HS-27A (cell line): ENCODE measurements around the gene RNASEL.

ENCODE experiments used
- DNase-seq: peaks from one replicate; pipeline ENCODE4 v3.0.0-alpha.2; 2012; ENCODE audit warnings: low read depth, missing footprints

Gene RNASEL

GRCh38 chr1:182600745-182601415 lies 11.8 kb upstream of the RNASEL start:
- DNase-seq: no peak

- no peak for DNase-seq
Measured at GRCh38 chr1:182600036-182600713, 11.1 kb upstream of the RNASEL start.

DNA sequence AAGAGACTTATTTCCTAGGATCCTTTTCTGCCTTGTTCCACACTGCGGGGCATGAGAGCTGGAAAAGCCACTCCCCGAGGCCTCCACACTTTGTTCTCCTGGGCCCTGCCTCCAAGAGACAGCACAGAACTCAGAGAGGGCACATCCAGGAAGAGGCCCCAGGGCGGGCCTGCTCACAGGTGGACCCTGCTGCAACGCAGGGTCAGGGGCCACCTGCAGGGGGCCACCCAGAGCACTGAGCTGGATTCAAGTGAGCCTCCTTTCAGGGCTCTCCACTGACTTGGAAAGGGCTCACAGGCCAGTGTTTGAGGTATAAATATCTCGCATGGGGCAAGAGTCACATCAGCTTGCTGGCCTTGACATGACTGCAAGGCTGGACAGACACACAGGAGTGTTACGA lies 10.3 kb upstream of the RNASEL start:
- no peak for DNase-seq

DNA sequence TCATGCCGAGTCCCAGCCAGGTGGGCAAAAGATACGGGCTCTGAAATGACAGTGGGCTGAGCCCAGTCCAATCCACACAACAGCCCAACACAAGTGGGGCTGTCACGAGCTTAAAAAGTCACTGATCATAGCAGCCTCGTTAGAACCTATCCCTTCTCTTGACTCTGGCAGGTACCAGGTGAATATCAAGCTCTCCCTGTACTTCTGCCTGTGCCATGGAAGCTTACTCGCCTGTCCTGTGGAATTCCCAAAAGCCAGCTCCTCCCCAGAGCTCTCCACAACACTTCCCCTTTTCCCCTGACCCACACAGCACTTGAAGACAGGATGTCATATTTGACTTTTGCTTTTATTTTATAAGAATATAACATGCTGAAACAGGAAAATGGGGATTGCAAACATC lies 9.2 kb upstream of the RNASEL start:
- no peak for DNase-seq

DNA sequence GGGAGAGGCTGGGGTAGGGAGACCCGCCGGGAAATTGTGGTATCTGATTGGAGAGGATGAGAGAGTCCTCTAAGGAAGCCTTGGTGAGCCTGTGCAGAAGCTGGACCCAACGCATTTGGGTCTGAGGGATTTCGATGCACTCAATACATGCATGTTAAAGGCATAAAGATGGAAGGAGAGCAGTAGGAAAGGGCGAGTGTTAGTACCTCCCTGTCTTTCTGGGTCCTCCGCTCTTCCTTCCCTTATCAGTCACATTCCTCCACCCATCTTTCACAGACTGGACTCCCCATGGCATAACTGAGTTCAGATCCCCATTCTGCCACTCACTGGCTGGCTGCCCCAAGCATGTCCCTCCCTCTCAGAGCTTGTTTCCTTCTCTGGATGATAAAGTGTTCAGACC lies 7.9 kb upstream of the RNASEL start:
- no peak for DNase-seq

- no peak for DNase-seq
Measured at GRCh38 chr1:182595641-182596240, 6.7 kb upstream of the RNASEL start.

GRCh38 chr1:182589931-182590330 lies 875 bp upstream of the RNASEL start:
- no peak for DNase-seq

DNA sequence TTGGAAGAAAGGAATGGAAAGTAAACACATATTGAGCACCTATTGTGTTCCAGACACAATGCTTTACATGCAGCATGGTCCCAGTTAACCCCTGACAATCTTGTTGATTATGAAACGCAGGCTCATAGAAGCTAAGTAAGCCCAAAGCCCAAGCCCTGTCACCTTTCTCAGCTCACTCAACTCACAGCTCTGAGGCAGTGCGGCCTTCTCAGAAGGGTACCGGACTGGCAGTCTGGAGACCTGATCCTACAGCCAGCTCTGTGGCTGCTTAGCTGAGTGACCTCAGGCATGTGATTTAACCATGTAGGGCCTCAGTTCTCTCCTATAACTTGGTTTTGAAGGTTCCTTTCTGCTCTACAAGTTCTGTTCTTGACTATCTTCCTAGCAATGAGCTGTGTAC lies 464 bp upstream of the RNASEL start:
- DNase-seq: no peak

DNA sequence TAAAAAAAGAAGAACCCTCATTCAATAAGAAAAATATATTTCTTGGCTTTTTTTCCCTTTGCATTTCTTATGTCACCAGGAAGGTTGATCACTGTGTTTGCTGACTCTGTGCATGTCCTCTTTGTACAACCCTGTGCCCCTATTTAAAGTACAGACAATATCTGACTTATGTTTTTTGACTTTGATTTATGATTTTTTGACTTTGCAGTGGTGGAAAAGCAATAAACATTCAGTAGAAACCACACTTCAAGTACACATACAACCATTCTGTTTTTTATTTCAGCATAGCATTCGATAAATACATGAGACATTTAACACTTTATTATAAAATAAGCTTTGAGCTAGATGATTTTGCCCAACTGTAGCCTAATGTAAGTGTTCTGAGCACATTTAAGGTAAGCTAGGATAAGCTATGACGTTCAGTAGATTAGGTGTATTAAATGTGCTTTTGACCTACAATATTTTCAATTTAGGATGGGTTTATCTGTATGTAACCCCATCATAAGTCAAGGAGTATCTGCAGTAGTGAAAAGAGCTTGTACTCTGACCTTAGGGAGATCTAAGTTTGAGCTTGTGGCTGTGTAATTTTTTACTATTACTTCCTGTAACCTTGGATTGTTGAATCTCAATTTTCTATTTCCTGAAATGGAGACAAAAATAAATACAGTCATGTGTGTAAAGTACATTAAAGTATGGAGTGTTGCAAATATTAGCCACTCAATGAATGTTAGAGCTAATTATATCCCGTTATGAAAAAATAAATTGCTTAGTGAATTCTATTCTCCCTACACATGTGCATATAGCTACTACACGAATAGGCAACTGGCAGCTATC lies 1.2 kb downstream of the RNASEL start:
- no peak for DNase-seq

- DNase-seq: no peak
Measured at GRCh38 chr1:182587093-182587492, 2.0 kb downstream of the RNASEL start.

GRCh38 chr1:182586380-182586779 lies 2.7 kb downstream of the RNASEL start:
- no peak for DNase-seq

DNA sequence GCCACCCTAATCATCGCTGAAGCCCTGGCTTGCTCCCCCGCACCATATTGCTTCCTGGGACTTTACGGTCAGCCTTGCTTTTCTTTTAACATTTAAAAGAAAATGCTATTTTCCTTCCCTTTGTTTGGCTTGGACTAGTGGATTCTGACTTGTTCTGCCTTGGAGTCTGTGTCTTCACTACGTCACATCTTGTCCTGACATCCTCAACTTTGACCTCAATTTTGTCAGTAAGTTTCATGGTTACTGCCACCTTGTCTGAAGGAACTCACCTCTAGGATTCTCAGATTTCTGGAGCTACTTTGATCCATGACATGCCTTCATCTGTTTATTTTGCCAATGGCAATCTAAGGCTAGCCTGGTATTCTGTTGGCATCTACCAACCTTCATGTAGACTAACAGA lies 4.3 kb downstream of the RNASEL start:
- DNase-seq: no peak

GRCh38 chr1:182580736-182581135 lies 8.3 kb downstream of the RNASEL start:
- no peak for DNase-seq

DNA sequence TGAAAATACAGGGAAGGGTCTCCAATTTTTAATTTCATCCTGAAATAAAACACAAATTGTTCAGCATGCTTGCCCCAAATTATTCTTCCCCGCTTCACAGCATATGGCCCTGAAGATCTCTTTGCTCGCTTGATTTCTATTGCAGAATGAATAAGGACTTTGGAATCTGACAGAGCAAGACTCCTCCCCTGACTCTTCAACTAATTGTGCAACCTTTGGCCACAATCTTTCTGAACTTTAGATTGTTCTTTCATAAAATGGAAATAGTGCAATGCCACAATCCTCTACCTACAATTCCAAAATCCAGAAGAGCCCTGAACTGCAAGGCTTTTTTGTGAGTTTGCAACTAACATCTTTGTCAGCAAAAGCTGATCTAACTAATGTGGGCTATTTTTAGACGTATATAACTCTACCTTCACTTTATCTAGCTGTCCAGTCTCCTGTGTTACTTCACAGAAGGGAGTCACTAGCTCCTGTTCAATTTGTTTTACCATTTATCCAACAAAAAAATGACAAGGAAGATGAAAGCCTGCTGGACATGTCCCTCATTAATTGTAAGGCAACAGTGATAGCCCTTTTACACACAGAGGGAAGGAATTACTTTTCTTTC lies 13.4 kb downstream of the RNASEL start:
- DNase-seq: no peak

DNA sequence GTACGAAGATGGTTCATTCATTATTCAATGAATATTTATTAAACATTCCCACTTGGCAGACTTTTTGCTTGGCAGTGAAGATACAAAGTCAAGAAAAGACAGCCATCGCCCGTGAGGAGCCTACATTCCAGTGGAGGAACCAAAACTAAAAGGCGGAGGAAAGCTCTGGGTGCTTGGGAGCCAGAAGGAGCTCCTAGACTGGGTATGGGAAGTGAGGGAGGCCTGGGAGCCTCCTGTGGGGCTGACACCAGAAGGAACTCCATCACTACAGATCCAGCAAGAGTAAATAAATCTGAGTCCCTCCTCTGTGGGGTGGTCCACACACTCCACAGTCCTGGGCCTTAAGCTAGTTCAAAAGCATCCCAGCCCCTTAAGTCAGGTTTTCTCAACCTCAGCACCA lies 14.9 kb downstream of the RNASEL start:
- DNase-seq: no peak

- no peak for DNase-seq
Measured at GRCh38 chr1:182570611-182570970, 18.5 kb downstream of the RNASEL start.

DNA sequence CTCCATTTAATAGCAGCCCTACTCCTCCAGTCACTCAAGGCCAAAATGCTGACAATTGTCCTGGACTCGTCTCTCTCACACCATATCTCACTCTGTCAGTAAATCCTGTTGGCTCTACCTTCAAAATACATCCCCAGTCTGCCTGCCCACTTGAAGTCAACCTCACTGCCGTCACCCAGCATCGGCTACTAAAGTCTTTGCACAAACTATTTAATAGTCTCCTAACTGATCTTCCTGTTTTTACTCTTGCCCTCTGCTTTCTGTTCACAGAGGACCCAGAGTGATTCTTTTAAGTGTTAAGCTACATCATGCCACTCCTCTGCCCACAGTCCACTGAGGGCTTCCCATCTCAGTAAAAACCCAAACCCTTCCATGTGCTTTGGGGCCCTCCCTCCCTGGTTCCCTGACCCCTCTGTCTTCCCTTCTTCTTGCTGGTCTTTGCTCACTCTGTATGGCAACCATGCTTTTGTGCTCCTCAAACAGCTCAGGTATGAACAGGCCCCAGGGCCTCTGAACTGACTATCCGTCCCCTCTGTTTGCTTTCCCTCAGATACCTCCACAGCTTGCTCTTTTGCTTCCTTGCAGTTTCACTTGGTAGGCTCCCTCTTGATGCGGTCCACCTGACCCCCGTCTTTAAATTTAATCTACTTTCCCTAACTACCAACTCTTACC lies 19.0 kb downstream of the RNASEL start:
- no peak for DNase-seq

DNA sequence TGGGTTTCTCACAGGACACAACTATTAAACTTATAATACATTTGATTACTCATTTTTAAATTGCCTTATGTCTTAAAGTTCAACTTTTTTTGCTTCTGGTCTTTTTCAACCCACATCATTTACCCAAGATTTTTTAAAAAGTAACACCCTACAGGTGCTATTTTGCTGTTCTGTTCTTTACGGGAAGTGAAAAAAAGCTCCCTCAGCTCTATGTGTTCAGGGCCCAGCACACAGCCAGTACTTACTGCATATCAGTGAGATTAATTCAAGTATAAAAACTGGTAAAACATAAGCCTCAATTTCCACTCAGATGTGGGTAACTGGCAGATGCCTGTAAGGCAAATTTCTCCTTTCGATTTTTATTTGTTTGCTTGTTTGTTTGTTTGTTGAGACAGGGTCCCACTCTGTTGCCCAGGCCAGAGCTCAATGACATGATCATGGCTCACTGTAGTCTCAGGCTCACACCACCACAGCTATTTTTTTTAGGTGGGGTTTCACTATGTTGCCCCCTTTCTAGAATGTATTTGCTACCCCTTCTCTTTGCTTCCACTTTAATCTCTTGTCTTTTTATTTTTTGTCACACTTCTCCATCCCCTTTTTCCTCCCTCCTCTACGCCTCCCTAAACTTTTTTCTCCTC lies 20.3 kb downstream of the RNASEL start:
- no peak for DNase-seq

GRCh38 chr1:182567629-182568028 lies 21.4 kb downstream of the RNASEL start:
- no peak for DNase-seq

GRCh38 chr1:182565537-182565936 lies 23.5 kb downstream of the RNASEL start:
- no peak for DNase-seq

DNA sequence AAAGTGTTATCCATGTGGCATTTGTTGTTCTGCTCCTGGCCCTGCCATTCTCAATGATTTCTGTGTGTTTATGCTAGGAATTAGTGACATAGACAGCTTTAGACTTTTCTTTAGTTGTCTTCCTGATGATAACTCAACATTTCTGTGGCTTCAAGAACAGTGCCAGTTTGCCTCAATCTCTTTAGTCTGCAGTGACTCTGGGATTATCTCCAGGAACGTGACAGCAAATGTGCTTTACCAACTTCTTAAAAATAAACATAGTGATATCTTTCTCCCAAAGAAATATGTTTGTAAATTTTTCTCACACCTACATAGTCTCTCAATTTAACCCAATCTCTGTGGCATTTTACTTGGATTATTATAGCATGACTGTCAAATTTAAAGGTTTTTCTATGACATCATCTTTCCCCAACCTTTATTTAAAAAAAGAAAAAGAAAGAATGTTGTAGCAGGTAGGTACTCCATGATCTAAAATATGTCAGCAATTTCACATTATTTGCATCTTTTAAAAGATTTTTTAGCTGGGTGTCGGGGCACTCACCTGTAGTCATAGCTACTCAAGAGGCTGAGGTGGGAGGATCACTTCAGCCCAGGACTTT lies 24.6 kb downstream of the RNASEL start:
- no peak for DNase-seq
